HepG2 (cell line): Measurements from ENCODE around the gene PET100. TPM values are rescaled to one million over a fixed set of nuclear protein-coding genes. Genes with fewer than 3 reads are reported as not detected.

Experiments
- ADNP ChIP-seq: sonication (generic); formaldehyde crosslinking; IDR thresholded peaks from 2 replicates; pipeline ENCODE4 v1.4.0; 2020; ENCODE audit warnings: missing genetic modification reagents
- AGO2 ChIP-seq: fragments of 200-400 bp; formaldehyde crosslinking; optimal IDR thresholded peaks from 2 replicates; pipeline ENCODE3; 2017; ENCODE audit warnings: mild to moderate bottlenecking, low read depth, low read length, moderate library complexity
- BHLHE40 ChIP-seq: IDR thresholded peaks from 2 replicates; pipeline ENCODE4 v1.6.1; 2011; ENCODE audit warnings: low read length, improper control_type of control experiment
- EZH2 ChIP-seq: conservative IDR thresholded peaks from 2 replicates; pipeline ENCODE4 v1.6.1; 2012; ENCODE audit warnings: mild to moderate bottlenecking, low read depth, low read length, moderate library complexity
- FOSL2 ChIP-seq: sonication (generic); formaldehyde crosslinking; IDR thresholded peaks from 2 replicates; pipeline ENCODE4 v1.4.0; 2020; ENCODE audit warnings: missing genetic modification reagents
- KAT8 ChIP-seq: IDR thresholded peaks from 2 replicates; pipeline ENCODE4 v1.6.1; 2016; ENCODE audit warnings: missing genetic modification reagents, missing compliant biosample characterization
- MAZ ChIP-seq, 2 experiments: sonication (generic) in 1 of 2; formaldehyde crosslinking in 1 of 2; IDR thresholded peaks; 2 replicates each; pipeline versions ENCODE4 v1.5.0 to v1.6.1; 2012 to 2020; ENCODE audit warnings: low read depth in 2 of 2, mild to moderate bottlenecking in 2 of 2, borderline replicate concordance in 1 of 2, improper control_type of control experiment in 1 of 2, low read length in 1 of 2, missing genetic modification reagents in 1 of 2, moderate library complexity in 1 of 2
- MZF1 ChIP-seq: sonication (generic); formaldehyde crosslinking; IDR thresholded peaks from 2 replicates; pipeline ENCODE4 v1.8.1; 2023; ENCODE audit warnings: mild to moderate bottlenecking, missing genetic modification reagents, borderline replicate concordance
- PAX8 ChIP-seq: sonication (generic); formaldehyde crosslinking; IDR thresholded peaks from 2 replicates; pipeline ENCODE4 v1.8.0; 2022; ENCODE audit warnings: mild to moderate bottlenecking, missing genetic modification reagents, borderline replicate concordance
- RFXANK ChIP-seq: IDR thresholded peaks from 2 replicates; pipeline ENCODE4 v1.6.1; 2016
- SAFB2 ChIP-seq: sonication (generic); formaldehyde crosslinking; IDR thresholded peaks from 2 replicates; pipeline ENCODE4 v1.5.1; 2020; ENCODE audit warnings: missing genetic modification reagents, low read depth, mild to moderate bottlenecking, borderline replicate concordance
- SNAPC5 ChIP-seq: sonication (generic); formaldehyde crosslinking; IDR thresholded peaks from 2 replicates; pipeline ENCODE4 v1.8.1; 2023; ENCODE audit warnings: mild to moderate bottlenecking, missing genetic modification reagents, borderline replicate concordance
- SNRNP70 ChIP-seq: fragments of 200-400 bp; formaldehyde crosslinking; IDR thresholded peaks from 2 replicates; pipeline ENCODE4 v1.6.1; 2017; ENCODE audit warnings: mild to moderate bottlenecking, low read depth, low read length, moderate library complexity
- TBL1XR1 ChIP-seq: fragments of 150-350 bp; IDR thresholded peaks from 2 replicates; pipeline ENCODE4 v1.6.1; 2014; ENCODE audit warnings: borderline replicate concordance, low read length; ENCODE audit not compliant: partially characterized antibody
- TBX2 ChIP-seq: sonication (generic); formaldehyde crosslinking; IDR thresholded peaks from 2 replicates; pipeline ENCODE4 v1.5.0; 2020; ENCODE audit warnings: missing genetic modification reagents, mild to moderate bottlenecking, borderline replicate concordance
- TCF7L2 ChIP-seq: IDR thresholded peaks from 2 replicates; pipeline ENCODE4 v1.6.1; 2011; ENCODE audit warnings: mild to moderate bottlenecking, low read depth, low read length, moderate library complexity
- TFDP2 ChIP-seq: sonication (generic); formaldehyde crosslinking; IDR thresholded peaks from 2 replicates; pipeline ENCODE4 v1.4.0; 2020; ENCODE audit warnings: missing genetic modification reagents
- ZNF143 ChIP-seq: sonication (generic); formaldehyde crosslinking; IDR thresholded peaks from 2 replicates; pipeline ENCODE4 v1.4.0; 2020; ENCODE audit warnings: missing genetic modification reagents
- ZNF589 ChIP-seq: sonication (generic); formaldehyde crosslinking; conservative IDR thresholded peaks from 2 replicates; pipeline ENCODE4 v1.8.0; 2022; ENCODE audit warnings: mild to moderate bottlenecking, moderate library complexity, missing genetic modification reagents
- ZNF646 ChIP-seq: sonication (generic); formaldehyde crosslinking; IDR thresholded peaks from 2 replicates; pipeline ENCODE4 v1.9.0; 2021; ENCODE audit warnings: mild to moderate bottlenecking, missing genetic modification reagents
- ZNF672 ChIP-seq: sonication (generic); formaldehyde crosslinking; IDR thresholded peaks from 2 replicates; pipeline ENCODE4 v1.8.1; 2022; ENCODE audit warnings: missing genetic modification reagents
- ZNF75D ChIP-seq: sonication (generic); formaldehyde crosslinking; IDR thresholded peaks from 2 replicates; pipeline ENCODE4 v1.8.1; 2023; ENCODE audit warnings: missing genetic modification reagents, mild to moderate bottlenecking, borderline replicate concordance
- ZNF775 ChIP-seq: sonication (generic); formaldehyde crosslinking; IDR thresholded peaks from 2 replicates; pipeline ENCODE4 v1.4.0; 2020; ENCODE audit warnings: missing genetic modification reagents, mild to moderate bottlenecking, moderate library complexity, borderline replicate concordance
- polyA plus RNA-seq, 8 experiments: library from polyadenylated mRNA; depleted of rRNA in 3 of 8; stranded (reverse) in 7 of 8; unstranded in 1 of 8; fragments of >200 nt; fragmentation: Illumina TruSeq in 4 of 8; extraction: Trizol in 4 of 8; gene quantifications; 2 replicates each; pipeline versions ENCODE4 v1.2.1 to v1.2.3, GENCODE V29; 2011 to 2016; ENCODE audit warnings: low read depth in 4 of 8, missing spikeins in 1 of 8, mixed read lengths in 1 of 8; ENCODE audit not compliant: insufficient read depth in 1 of 8
- total RNA-seq, 5 experiments: library from RNA; depleted of rRNA; stranded (reverse); fragments of >200 nt; fragmentation: Illumina TruSeq; extraction: Trizol; gene quantifications; 2 replicates each; pipeline ENCODE4 v1.2.3, GENCODE V29; 2016; ENCODE audit warnings: low read depth in 1 of 5

PET100 gene
- total and polyA plus RNA-seq, 2 of the 13 experiments (the other 11 are each of a cell fraction or from before 2014, with no cell fraction given), result 22.3 to 66.5 TPM

GRCh38 chr19:7629347-7630054, at the start of gene PET100, which contains the start of gene XAB2 (continued):
- 0 out of 2 replicates have a peak, but pooled peaks have one; percentile 34 for TF ChIP-seq MAZ (IDR thresholded peaks at IDR 0.05; ENCODE audit: borderline replicate concordance, low read depth, low read length)
- TF ChIP-seq MAZ (CRISPR knock-in tag; IDR thresholded peaks at IDR 0.05; ENCODE audit: low read depth), result peak; percentile 71; the same call in 1 of the 2 replicates
- TF ChIP-seq AGO2, result no peak
- TF ChIP-seq KAT8 (CRISPR knock-in tag), result peak; percentile 99
- TF ChIP-seq RFXANK (CRISPR knock-in tag), result no peak
- TF ChIP-seq TCF7L2, result no peak
- TF ChIP-seq EZH2, result no peak
- TF ChIP-seq ADNP (CRISPR knock-in tag), result no peak
- TF ChIP-seq ZNF589 (CRISPR knock-in tag), result no peak
- TF ChIP-seq TFDP2 (CRISPR knock-in tag), result peak; percentile 86
- TF ChIP-seq SNRNP70, result no peak
- TF ChIP-seq SNAPC5 (CRISPR knock-in tag), result 0 out of 2 replicates have a peak, but pooled peaks have one; percentile 26
- no peak for TF ChIP-seq ZNF646
- no peak for TF ChIP-seq BHLHE40
- TF ChIP-seq ZNF775, result no peak; the same call in none of the 2 replicates
- no peak for TF ChIP-seq ZNF672
- TF ChIP-seq ZNF75D (CRISPR knock-in tag), result no peak
- no peak for TF ChIP-seq PAX8 (CRISPR knock-in tag)
- 0 out of 2 replicates have a peak, but pooled peaks have one; percentile 11 for TF ChIP-seq FOSL2
- TF ChIP-seq TBL1XR1, result no peak
- TF ChIP-seq MZF1 (CRISPR knock-in tag), result no peak
- TF ChIP-seq ZNF143 (CRISPR knock-in tag), result peak; percentile 62; the same call in 1 of the 2 replicates
- TF ChIP-seq TBX2 (CRISPR knock-in tag), result peak; percentile 59
- no peak for TF ChIP-seq SAFB2 (CRISPR knock-in tag)
